ENCODE results near the gene AHI1. TPM values are rescaled to one million over a fixed set of nuclear protein-coding genes. Genes with fewer than 3 reads are reported as not detected.

The AHI1 gene
- total RNA-seq, 1 experiment from 2014 or later = 8.9 TPM

- no peak overlapping the region for H3K4me3 ChIP-seq (ENCODE audit: low read length)
- no peak overlapping the region for H2AFZ ChIP-seq (ENCODE audit: low read length)
- H3K9ac ChIP-seq (ENCODE audit: low read length) = no peak overlapping the region
- no peaks in the 10 kb centered on the region for H3K9me3 ChIP-seq (ENCODE audit: low read length)
- H3K4me1 ChIP-seq (ENCODE audit: insufficient read depth, low read length) = no peaks in the 10 kb centered on the region
- intact Hi-C loops (cut with micrococcal nuclease) = no loop called here
- POLR2A ChIA-PET (ENCODE audit: unreplicated experiment) = no interaction called here
- ATAC-seq (no peak), DNase-seq (no peak)
- H3K9me2 ChIP-seq (replicated peaks; ENCODE audit: low read length) = no peaks in the 10 kb centered on the region
- no TSS peak for BruUV-seq (replicated peaks)
- H3K79me2 ChIP-seq (ENCODE audit: low read length) = no peaks in the 10 kb centered on the region
- H3F3A ChIP-seq (ENCODE audit: low read length, unreplicated experiment) = no peaks in the 10 kb centered on the region
- CTCF ChIA-PET = no interaction called here
- no peak for TF ChIP-seq EZH2 (IDR thresholded peaks at IDR 0.05; ENCODE audit: low read length, unreplicated experiment)
- H4K20me1 ChIP-seq (ENCODE audit: low read length) = no peaks in the 10 kb centered on the region
- H3K36me3 ChIP-seq (ENCODE audit: low read depth, low read length) = no peaks in the 10 kb centered on the region; the same call in 1 of the 2 replicates
- H3K27me3 ChIP-seq (ENCODE audit: low read length) = no peaks in the 10 kb centered on the region
- H3K4me2 ChIP-seq (ENCODE audit: low read length) = no peak overlapping the region
- H3K27ac ChIP-seq (ENCODE audit: low read length) = no peak overlapping the region
These were observed 107.1 kb downstream of the AHI1 start for GRCh38 chr6:135390458-135390857.

- ATAC-seq (no peak), DNase-seq (no peak)
- BruUV-seq (replicated peaks) = no TSS peak
- no peak overlapping the region for H3K27ac ChIP-seq (ENCODE audit: low read length)
- POLR2A ChIA-PET (ENCODE audit: unreplicated experiment) = no interaction called here
- no peaks in the 10 kb centered on the region for H3K79me2 ChIP-seq (ENCODE audit: low read length)
- no peaks in the 10 kb centered on the region for H3K4me1 ChIP-seq (ENCODE audit: insufficient read depth, low read length)
- no peaks in the 10 kb centered on the region for H3K36me3 ChIP-seq (ENCODE audit: low read depth, low read length)
- H3F3A ChIP-seq (ENCODE audit: low read length, unreplicated experiment) = no peaks in the 10 kb centered on the region
- H3K9me2 ChIP-seq (replicated peaks; ENCODE audit: low read length) = no peaks in the 10 kb centered on the region
- CTCF ChIA-PET = no interaction called here
- H2AFZ ChIP-seq (ENCODE audit: low read length) = no peak overlapping the region
- TF ChIP-seq CTCF (conservative IDR thresholded peaks at IDR 0.05; ENCODE audit: low read depth, low read length) = no peak
- no peak for TF ChIP-seq EZH2phosphoT487 (IDR thresholded peaks at IDR 0.05; ENCODE audit: borderline replicate concordance, low read length)
- TF ChIP-seq EZH2 (IDR thresholded peaks at IDR 0.05; ENCODE audit: low read length, unreplicated experiment) = no peak
- H3K4me3 ChIP-seq (ENCODE audit: low read length) = no peak overlapping the region
- H3K27me3 ChIP-seq (ENCODE audit: low read length) = no peaks in the 10 kb centered on the region
- no peak overlapping the region for H3K4me2 ChIP-seq (ENCODE audit: low read length)
- H4K20me1 ChIP-seq (ENCODE audit: low read length) = no peaks in the 10 kb centered on the region
- H3K9me3 ChIP-seq (ENCODE audit: low read length) = no peaks in the 10 kb centered on the region
- no peak overlapping the region for H3K9ac ChIP-seq (ENCODE audit: low read length)
- intact Hi-C loops (cut with micrococcal nuclease) = no loop called here
These were observed 112.2 kb downstream of the AHI1 start for GRCh38 chr6:135385299-135385698.

- Histone ChIP-seq H3F3A (ENCODE audit: low read length, unreplicated experiment) (no peaks in the 10 kb centered on the region), H3K79me2 (ENCODE audit: low read length) (no peaks in the 10 kb centered on the region), H3K9me2 (replicated peaks; ENCODE audit: low read length) (no peaks in the 10 kb centered on the region), H3K9ac (ENCODE audit: low read length) (no peak overlapping the region), H3K4me2 (ENCODE audit: low read length) (no peak overlapping the region), H3K36me3 (ENCODE audit: low read depth, low read length) (no peaks in the 10 kb centered on the region), H4K20me1 (ENCODE audit: low read length) (no peaks in the 10 kb centered on the region), H3K27ac (ENCODE audit: low read length) (no peak overlapping the region), H3K4me3 (ENCODE audit: low read length) (no peak overlapping the region), H3K4me1 (ENCODE audit: insufficient read depth, low read length) (no peaks in the 10 kb centered on the region), H3K27me3 (ENCODE audit: low read length) (no peaks in the 10 kb centered on the region), H3K9me3 (ENCODE audit: low read length) (no peaks in the 10 kb centered on the region), H2AFZ (ENCODE audit: low read length) (no peak overlapping the region)
- TF ChIP-seq EZH2 (IDR thresholded peaks at IDR 0.05; ENCODE audit: low read length, unreplicated experiment) = no peak
- TF ChIP-seq CTCF (conservative IDR thresholded peaks at IDR 0.05; ENCODE audit: low read depth, low read length) = no peak
- no peak for TF ChIP-seq EZH2phosphoT487 (IDR thresholded peaks at IDR 0.05; ENCODE audit: borderline replicate concordance, low read length)
- no TSS peak for BruUV-seq (replicated peaks)
- ChIA-PET CTCF (no interaction called here), POLR2A (ENCODE audit: unreplicated experiment) (no interaction called here)
- ATAC-seq (no peak), DNase-seq (no peak)
- intact Hi-C loops (cut with micrococcal nuclease) = no loop called here
These were observed 113.8 kb downstream of the AHI1 start for GRCh38 chr6:135383766-135384165.

Measured in PC-3 (cell line).